Gastrocnemius medialis (tissue), 4 donors: ENCODE results near the gene OBP2A.

Source experiments
- POLR2A ChIP-seq, 2 donors: fragments of 450-650 bp; IDR thresholded peaks; one replicate each; pipeline ENCODE4 v1.6.1; 2017; ENCODE audit warnings: antibody characterized with exemption in 2 of 2, mild to moderate bottlenecking in 2 of 2, moderate library complexity in 2 of 2
- TF ChIP-seq, protein P1 (sequence below), 5 experiments: fragments of 450-650 bp in 3 of 5; fragments of 200-600 bp in 2 of 5; sonication (generic) in 2 of 5; IDR thresholded peaks in 4 of 5; conservative IDR thresholded peaks in 1 of 5; 1 replicate in 4 of 5; 2 replicates in 1 of 5; pipeline ENCODE4 v1.5.1; 2016 to 2019; ENCODE audit warnings: antibody characterized with exemption in 5 of 5, mild to moderate bottlenecking in 3 of 5, moderate library complexity in 3 of 5

DNA sequence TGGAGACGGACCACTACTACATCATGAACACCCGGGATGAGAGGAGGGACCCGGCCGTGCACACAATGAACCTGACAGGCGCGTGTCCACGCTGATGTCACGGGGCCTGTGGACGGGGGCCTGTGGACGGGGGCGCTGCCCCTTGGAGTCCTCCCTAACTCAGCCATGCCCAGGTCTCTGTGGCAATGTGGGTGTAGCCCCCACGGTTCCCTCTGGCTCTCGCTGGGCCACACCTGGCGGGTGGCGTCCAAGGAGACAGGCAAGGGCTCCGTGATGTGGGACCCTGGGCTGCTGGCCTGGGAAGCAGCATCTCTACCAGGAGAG, 37.7 kb downstream of the OBP2A start:
- TF ChIP-seq, protein P1, sequence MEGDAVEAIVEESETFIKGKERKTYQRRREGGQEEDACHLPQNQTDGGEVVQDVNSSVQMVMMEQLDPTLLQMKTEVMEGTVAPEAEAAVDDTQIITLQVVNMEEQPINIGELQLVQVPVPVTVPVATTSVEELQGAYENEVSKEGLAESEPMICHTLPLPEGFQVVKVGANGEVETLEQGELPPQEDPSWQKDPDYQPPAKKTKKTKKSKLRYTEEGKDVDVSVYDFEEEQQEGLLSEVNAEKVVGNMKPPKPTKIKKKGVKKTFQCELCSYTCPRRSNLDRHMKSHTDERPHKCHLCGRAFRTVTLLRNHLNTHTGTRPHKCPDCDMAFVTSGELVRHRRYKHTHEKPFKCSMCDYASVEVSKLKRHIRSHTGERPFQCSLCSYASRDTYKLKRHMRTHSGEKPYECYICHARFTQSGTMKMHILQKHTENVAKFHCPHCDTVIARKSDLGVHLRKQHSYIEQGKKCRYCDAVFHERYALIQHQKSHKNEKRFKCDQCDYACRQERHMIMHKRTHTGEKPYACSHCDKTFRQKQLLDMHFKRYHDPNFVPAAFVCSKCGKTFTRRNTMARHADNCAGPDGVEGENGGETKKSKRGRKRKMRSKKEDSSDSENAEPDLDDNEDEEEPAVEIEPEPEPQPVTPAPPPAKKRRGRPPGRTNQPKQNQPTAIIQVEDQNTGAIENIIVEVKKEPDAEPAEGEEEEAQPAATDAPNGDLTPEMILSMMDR (IDR thresholded peaks at IDR 0.05 in 4 of 5, conservative IDR thresholded peaks at IDR 0.05 in 1 of 5): no peak
- TF ChIP-seq POLR2A (IDR thresholded peaks at IDR 0.05): no peak
